ENCODE measurements around the gene ZNF267. TPM values are rescaled to one million over a fixed set of nuclear protein-coding genes. Genes with fewer than 3 reads are reported as not detected.

ZNF267 gene
- total RNA-seq, 2 donors from 2014 or later, result 12.9 to 14.9 TPM

- Histone ChIP-seq H3K27ac (no peak overlapping the region), H3K9ac (ENCODE audit: low read depth in 2 of 2, low read length in 2 of 2) (no peak overlapping the region), H3K4me3 (no peak overlapping the region), H3K27me3 (no peaks in the 10 kb centered on the region), H3K36me3 (no peaks in the 10 kb centered on the region), H3K9me3 (no peaks in the 10 kb centered on the region), H3K4me1 (no peaks in the 10 kb centered on the region)
- no peak for TF ChIP-seq CTCF (IDR thresholded peaks at IDR 0.05)
- intact Hi-C loops (cut with DNase I), result loop anchor here (10.0 kb wide), 2 partner anchors 146 to 406 kb away; partner anchors contain the start of gene ARMC5
- DNase-seq, result no peak
Observed at GRCh38 chr16:31860508-31860907, 13.1 kb upstream of the ZNF267 start.

- H3K9ac ChIP-seq (ENCODE audit: low read depth in 2 of 2, low read length in 2 of 2), result no peak overlapping the region
- no peaks in the 10 kb centered on the region for H3K9me3 ChIP-seq
- H3K36me3 ChIP-seq, result no peaks in the 10 kb centered on the region
- no peak for TF ChIP-seq CTCF (IDR thresholded peaks at IDR 0.05)
- no peak overlapping the region for H3K27ac ChIP-seq
- intact Hi-C loops (cut with DNase I), result loop anchor here (10.0 kb wide), 2 partner anchors 147 to 407 kb away; partner anchors contain the start of gene ARMC5
- no peak overlapping the region for H3K4me3 ChIP-seq
- no peak for DNase-seq
- no peaks in the 10 kb centered on the region for H3K4me1 ChIP-seq
- no peaks in the 10 kb centered on the region for H3K27me3 ChIP-seq
Observed at GRCh38 chr16:31861455-31861854, 12.2 kb upstream of the ZNF267 start.

GRCh38 chr16:31862761-31863160, 10.8 kb upstream of the ZNF267 start:
- TF ChIP-seq CTCF (IDR thresholded peaks at IDR 0.05), result no peak
- Histone ChIP-seq H3K27me3 (no peaks in the 10 kb centered on the region), H3K4me3 (no peak overlapping the region), H3K9me3 (no peaks in the 10 kb centered on the region), H3K36me3 (no peaks in the 10 kb centered on the region), H3K9ac (ENCODE audit: low read depth in 2 of 2, low read length in 2 of 2) (no peak overlapping the region), H3K4me1 (no peaks in the 10 kb centered on the region), H3K27ac (no peak overlapping the region)
- intact Hi-C loops (cut with DNase I), result loop anchor here (10.0 kb wide), 2 partner anchors 148 to 408 kb away; partner anchors contain the start of gene ARMC5
- no peak for DNase-seq

- Histone ChIP-seq H3K4me3 (no peak overlapping the region), H3K9ac (ENCODE audit: low read depth in 2 of 2, low read length in 2 of 2) (no peak overlapping the region), H3K27me3 (no peaks in the 10 kb centered on the region), H3K4me1 (no peaks in the 10 kb centered on the region), H3K9me3 (no peaks in the 10 kb centered on the region), H3K27ac (no peak overlapping the region), H3K36me3 (no peaks in the 10 kb centered on the region)
- intact Hi-C loops (cut with DNase I), result loop anchor here (5.0 to 10.0 kb wide), 3 partner anchors 153 to 881 kb away; partner anchors contain the start of genes ARMC5 and HSD3B7
- DNase-seq, result no peak
- TF ChIP-seq CTCF (IDR thresholded peaks at IDR 0.05), result no peak
Observed at GRCh38 chr16:31868164-31868563, 5.4 kb upstream of the ZNF267 start.

GRCh38 chr16:31868691-31869167, 4.9 kb upstream of the ZNF267 start:
- no peak overlapping the region for H3K4me3 ChIP-seq
- H3K9ac ChIP-seq (ENCODE audit: low read depth in 2 of 2, low read length in 2 of 2), result no peak overlapping the region
- no peaks in the 10 kb centered on the region for H3K36me3 ChIP-seq
- intact Hi-C loops (cut with DNase I), result loop anchor here (5.0 to 10.0 kb wide), 3 partner anchors 154 to 881 kb away; partner anchors contain the start of genes ARMC5 and HSD3B7
- TF ChIP-seq CTCF (IDR thresholded peaks at IDR 0.05), result peak; percentile 80
- no peaks in the 10 kb centered on the region for H3K27me3 ChIP-seq
- peak overlapping the region; percentile 1 for H3K27ac ChIP-seq
- DNase-seq, result peak; percentile 88
- H3K9me3 ChIP-seq, result no peaks in the 10 kb centered on the region
- H3K4me1 ChIP-seq, result no peaks in the 10 kb centered on the region

Data from colonic mucosa (tissue), 4 donors.